BLaER1 treated with 17β-estradiol and CSF1 and Interleukin-3, amounts not matched to agents 10 nM and 100 nM (cell line): ENCODE results near the gene MRGPRX3.
A peak's percentile ranks its signal among the peaks of the same experiment; 100 is the strongest.

Experiments
- H3K27ac ChIP-seq, 11 experiments: shearing (Covaris generic); formaldehyde crosslinking; 2 replicates each; pipeline ENCODE4 v1.8.1; 2022
- H3K27me3 ChIP-seq, 11 experiments: shearing (Covaris generic); formaldehyde crosslinking; 2 replicates each; pipeline ENCODE4 v1.8.1; 2022
- H3K36me3 ChIP-seq, 11 experiments: shearing (Covaris generic); formaldehyde crosslinking; 2 replicates each; pipeline ENCODE4 v1.8.1; 2022
- H3K4me1 ChIP-seq, 10 experiments: shearing (Covaris generic); formaldehyde crosslinking; 2 replicates each; pipeline ENCODE4 v1.8.1; 2022
- H3K4me2 ChIP-seq, 11 experiments: shearing (Covaris generic); formaldehyde crosslinking; 2 replicates each; pipeline ENCODE4 v1.8.1; 2022
- H3K4me3 ChIP-seq, 10 experiments: shearing (Covaris generic); formaldehyde crosslinking; 2 replicates each; pipeline ENCODE4 v1.8.1; 2022
- H3K9ac ChIP-seq, 11 experiments: shearing (Covaris generic); formaldehyde crosslinking; 2 replicates each; pipeline ENCODE4 v1.8.1; 2022
- H3K9me3 ChIP-seq, 11 experiments: shearing (Covaris generic); formaldehyde crosslinking; replicated peaks in 1 of 11; 2 replicates each; pipeline ENCODE4 v1.8.1; 2022
- H4K20me1 ChIP-seq, 11 experiments: shearing (Covaris generic); formaldehyde crosslinking; 2 replicates each; pipeline ENCODE4 v1.8.1; 2022
- Cebpa-rat ChIP-seq, 11 experiments: shearing (Covaris generic); IDR thresholded peaks; 2 replicates each; pipeline ENCODE4 v1.8.1; 2022

Gene MRGPRX3

GRCh38 chr11:18132341-18132740 is at the start of gene MRGPRX3:
MRGPRX3 (plus strand) TSS chr11:18132571; CDS start chr11:18137203, 4,632 bp downstream.
- Histone ChIP-seq H3K4me3 (no peak within 1 kb of the TSS), H4K20me1 (no peaks in the 10 kb centered on the region), H3K27me3 (no peaks in the 10 kb centered on the region), H3K9ac (no peak within 1 kb of the TSS), H3K27ac (no peak within 1 kb of the TSS), H3K4me1 (no peaks in the 10 kb centered on the region), H3K4me2 (no peak within 1 kb of the TSS), H3K9me3 (peaks cover 7 to 17% (median 11%) of the 10 kb centered on the region in 11 experiments; a peak in 17 of 22 replicates), H3K36me3 (no peaks in the 10 kb centered on the region)
- TF ChIP-seq Cebpa-rat (IDR thresholded peaks at IDR 0.05), result no peak

GRCh38 chr11:18088366-18088765 is 44.0 kb upstream of the MRGPRX3 start:
- Histone ChIP-seq H3K36me3 (peaks cover 91 to 100% (median 100%) of the 10 kb centered on the region in 11 experiments), H3K27ac (no peak overlapping the region), H3K4me3 (no peak overlapping the region), H3K9ac (no peak overlapping the region), H3K4me2 (no peak overlapping the region), H4K20me1 (peaks cover 0 to 24% (median 0%) of the 10 kb centered on the region in 11 experiments; a peak in 4 of 22 replicates), H3K4me1 (no peaks in the 10 kb centered on the region), H3K27me3 (no peaks in the 10 kb centered on the region), H3K9me3 (no peaks in the 10 kb centered on the region)
- TF ChIP-seq Cebpa-rat (IDR thresholded peaks at IDR 0.05), result no peak

DNA sequence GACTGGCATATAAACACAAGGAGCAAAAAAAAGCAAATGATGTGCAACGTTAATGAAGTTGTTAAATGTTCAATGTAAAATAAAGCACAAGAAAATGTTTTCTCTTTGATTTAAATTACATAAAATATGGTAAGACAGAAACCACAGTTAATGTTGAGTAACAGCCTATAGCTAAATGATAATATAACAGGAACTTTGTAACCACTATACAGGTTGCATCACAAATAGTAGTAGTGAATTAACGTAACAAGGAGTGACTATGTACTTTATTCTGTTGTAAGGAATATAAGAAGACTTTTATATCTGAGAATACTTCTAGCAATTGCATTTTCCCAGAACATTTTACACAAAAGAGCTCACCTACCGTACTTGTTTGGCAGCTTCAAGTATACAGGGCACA is 43.4 kb upstream of the MRGPRX3 start:
- Histone ChIP-seq H3K4me1 (no peaks in the 10 kb centered on the region), H3K27me3 (no peaks in the 10 kb centered on the region), H3K9ac (no peak overlapping the region), H3K9me3 (no peaks in the 10 kb centered on the region), H3K4me3 (no peak overlapping the region), H3K36me3 (peaks cover 95 to 100% (median 100%) of the 10 kb centered on the region in 11 experiments), H4K20me1 (peaks cover 0 to 29% (median 3%) of the 10 kb centered on the region in 11 experiments; a peak in 5 of 22 replicates), H3K4me2 (no peak overlapping the region), H3K27ac (no peak overlapping the region)
- no peak for TF ChIP-seq Cebpa-rat (IDR thresholded peaks at IDR 0.05)

DNA sequence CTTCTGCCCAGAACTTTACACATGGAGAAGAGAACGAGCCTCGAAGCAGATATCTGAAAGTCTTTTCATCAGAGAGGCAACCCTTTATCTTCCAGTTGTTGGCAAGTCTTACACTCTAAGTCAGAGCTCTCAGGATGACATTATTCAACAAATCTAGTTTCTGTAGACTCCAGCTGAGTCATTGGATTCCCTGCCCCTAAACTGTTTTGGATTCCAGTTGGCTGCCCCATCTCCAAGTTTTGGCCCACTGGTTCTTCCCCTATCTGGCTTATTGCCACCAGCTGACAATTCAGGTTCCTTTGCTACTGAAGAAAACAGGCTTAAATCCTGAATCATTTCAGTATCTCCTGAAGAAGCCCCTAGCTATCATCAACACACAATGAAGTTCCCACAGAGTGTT is 40.6 kb upstream of the MRGPRX3 start:
- no peak for TF ChIP-seq Cebpa-rat (IDR thresholded peaks at IDR 0.05)
- Histone ChIP-seq H3K4me2 (no peak overlapping the region), H3K36me3 (peaks cover 95 to 100% (median 100%) of the 10 kb centered on the region in 11 experiments)

GRCh38 chr11:18093959-18094358 is 38.4 kb upstream of the MRGPRX3 start:
- no peaks in the 10 kb centered on the region for H3K4me1 ChIP-seq
- no peaks in the 10 kb centered on the region for H3K27me3 ChIP-seq
- TF ChIP-seq Cebpa-rat (IDR thresholded peaks at IDR 0.05), result no peak
- H3K36me3 ChIP-seq, result peaks cover 88 to 100% (median 100%) of the 10 kb centered on the region in 11 experiments
- no peak overlapping the region for H3K4me2 ChIP-seq
- no peak overlapping the region for H3K27ac ChIP-seq
- no peaks in the 10 kb centered on the region for H3K9me3 ChIP-seq
- peaks cover 0 to 68% (median 26%) of the 10 kb centered on the region in 11 experiments; a peak in 16 of 22 replicates for H4K20me1 ChIP-seq
- H3K9ac ChIP-seq, result no peak overlapping the region
- H3K4me3 ChIP-seq, result no peak overlapping the region

More for the DNA sequence above, 40.6 kb upstream of the MRGPRX3 start:
- Histone ChIP-seq H3K4me3 (no peak overlapping the region), H3K9ac (no peak overlapping the region), H3K27me3 (no peaks in the 10 kb centered on the region), H4K20me1 (peaks cover 0 to 46% (median 3%) of the 10 kb centered on the region in 11 experiments; a peak in 9 of 22 replicates), H3K9me3 (no peaks in the 10 kb centered on the region), H3K27ac (no peak overlapping the region), H3K4me1 (no peaks in the 10 kb centered on the region)

GRCh38 chr11:18100926-18101656 is 31.3 kb upstream of the MRGPRX3 start:
- Histone ChIP-seq H3K27ac (no peak overlapping the region), H3K4me3 (no peak overlapping the region), H3K36me3 (peaks cover 62 to 85% (median 79%) of the 10 kb centered on the region in 11 experiments), H3K27me3 (no peaks in the 10 kb centered on the region), H3K9ac (no peak overlapping the region), H3K4me1 (peaks cover 12 to 17% (median 14%) of the 10 kb centered on the region in 10 experiments), H3K9me3 (peaks cover 0 to 10% (median 4%) of the 10 kb centered on the region in 11 experiments; a peak in 6 of 22 replicates), H3K4me2 (peak overlapping the region in 1 of 11 experiments; percentile 11; a peak in 1 of 22 replicates), H4K20me1 (peaks cover 0 to 64% (median 34%) of the 10 kb centered on the region in 11 experiments; a peak in 16 of 22 replicates)
- no peak for TF ChIP-seq Cebpa-rat (IDR thresholded peaks at IDR 0.05)

DNA sequence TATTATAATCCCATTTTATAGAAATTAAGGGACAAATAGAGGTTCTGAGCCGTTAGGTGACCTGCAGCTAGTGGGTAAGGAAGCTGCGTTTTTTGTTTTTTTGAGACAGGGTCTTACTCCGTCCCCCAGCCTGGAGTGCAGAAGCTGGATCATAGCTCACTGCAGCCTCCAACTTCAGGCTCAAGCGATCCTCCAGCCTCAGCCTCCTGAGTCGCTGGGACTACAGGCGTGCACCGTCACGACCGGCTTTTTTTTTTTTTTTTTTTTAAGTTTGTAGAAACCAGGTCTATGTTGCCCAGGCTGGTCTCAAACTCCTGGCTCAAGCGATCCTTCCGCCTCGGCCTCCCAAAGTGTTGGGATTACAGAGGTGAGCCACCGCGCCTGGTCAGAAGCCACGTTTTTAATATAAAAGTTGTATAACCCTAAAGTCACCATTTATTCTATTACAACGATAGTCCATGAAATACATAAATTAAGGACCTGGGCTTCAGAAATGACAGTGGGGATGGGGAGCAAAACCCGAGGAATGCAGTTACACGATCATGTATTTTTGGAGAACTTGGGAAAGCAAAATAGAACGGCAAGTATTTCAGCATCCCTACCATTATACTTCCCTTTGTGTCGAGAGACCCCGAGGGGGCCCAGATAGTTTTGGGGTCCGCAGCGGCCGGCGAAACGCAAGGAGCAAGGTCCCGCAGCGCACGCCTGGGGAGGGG is 27.1 kb upstream of the MRGPRX3 start:
- Histone ChIP-seq H3K4me2 (peak overlapping the region; percentile 80 to 92 (median 87)), H3K4me1 (peaks cover 12 to 21% (median 16%) of the 10 kb centered on the region in 10 experiments), H3K36me3 (peaks cover 32 to 44% (median 37%) of the 10 kb centered on the region in 11 experiments), H3K27me3 (no peaks in the 10 kb centered on the region), H4K20me1 (peaks cover 0 to 26% (median 0%) of the 10 kb centered on the region in 11 experiments; a peak in 5 of 22 replicates), H3K9me3 (peaks cover 0 to 10% (median 4%) of the 10 kb centered on the region in 11 experiments; a peak in 6 of 22 replicates), H3K9ac (peak overlapping the region; percentile 86 to 97 (median 93)), H3K4me3 (peak overlapping the region; percentile 84 to 99 (median 96)), H3K27ac (peak overlapping the region; percentile 70 to 95 (median 91))
- no peak for TF ChIP-seq Cebpa-rat (IDR thresholded peaks at IDR 0.05)

- Histone ChIP-seq H3K4me2 (peak within 1 kb of the TSS; percentile 80 to 92 (median 87)), H3K27ac (peak within 1 kb of the TSS; percentile 70 to 95 (median 91)), H3K27me3 (no peaks in the 10 kb centered on the region), H3K36me3 (peaks cover 27 to 37% (median 30%) of the 10 kb centered on the region in 11 experiments), H4K20me1 (peaks cover 0 to 19% (median 0%) of the 10 kb centered on the region in 11 experiments; a peak in 3 of 22 replicates), H3K4me3 (peak within 1 kb of the TSS; percentile 84 to 99 (median 96)), H3K9ac (peak within 1 kb of the TSS; percentile 86 to 97 (median 93)), H3K4me1 (peaks cover 12 to 21% (median 16%) of the 10 kb centered on the region in 10 experiments), H3K9me3 (peaks cover 0 to 9% (median 4%) of the 10 kb centered on the region in 11 experiments; a peak in 6 of 22 replicates)
- no peak for TF ChIP-seq Cebpa-rat (IDR thresholded peaks at IDR 0.05)
Observed at GRCh38 chr11:18105802-18106574, 26.4 kb upstream of the MRGPRX3 start, which contains the start of gene SAAL1. SAAL1 (minus strand) TSS chr11:18106082; CDS start chr11:18106041, 41 bp downstream.
